ENCODE results near the gene AVL9. TPM values are rescaled to one million over a fixed set of nuclear protein-coding genes. Genes with fewer than 3 reads are reported as not detected.
"Not testable (repeated sequence)": the region's sequence is repeated elsewhere in the genome, so short reads cannot be mapped to it uniquely, and the experiment has no call there.

Gene AVL9
- total and polyA plus RNA-seq, 5 experiments from 2014 or later, result 10.4 to 45.3 (median 13.4) TPM

- Mint-ChIP-seq H3K9me3 (no peaks in the 10 kb centered on the region), H3K4me3 (no peak overlapping the region), H3K27me3 (peaks cover 0 to 3% (median 0%) of the 10 kb centered on the region in 5 donors), H3K27ac (no peak overlapping the region), H3K36me3 (no peaks in the 10 kb centered on the region), H3K4me1 (no peaks in the 10 kb centered on the region)
- no peak for DNase-seq
- no peak for ATAC-seq
- POLR2A ChIA-PET, result interaction anchor here (0.5 kb wide), 1 partner anchor 14 kb away, joined by 3 read pairs; no protein-coding TSS in a partner anchor
These were observed 21.3 kb upstream of the AVL9 start for GRCh38 chr7:32474008-32474407.

- DNase-seq (no peak), ATAC-seq (no peak)
- POLR2A ChIA-PET, result no interaction called here
- Mint-ChIP-seq H3K4me3 (no peak overlapping the region), H3K4me1 (peaks cover 6 to 19% (median 8%) of the 10 kb centered on the region in 4 donors), H3K27me3 (peaks cover 0 to 3% (median 0%) of the 10 kb centered on the region in 5 donors), H3K36me3 (no peaks in the 10 kb centered on the region), H3K27ac (peak overlapping the region in 1 of 10 donors; percentile 10), H3K9me3 (no peaks in the 10 kb centered on the region)
These were observed 18.3 kb upstream of the AVL9 start for GRCh38 chr7:32476816-32477648.

DNA sequence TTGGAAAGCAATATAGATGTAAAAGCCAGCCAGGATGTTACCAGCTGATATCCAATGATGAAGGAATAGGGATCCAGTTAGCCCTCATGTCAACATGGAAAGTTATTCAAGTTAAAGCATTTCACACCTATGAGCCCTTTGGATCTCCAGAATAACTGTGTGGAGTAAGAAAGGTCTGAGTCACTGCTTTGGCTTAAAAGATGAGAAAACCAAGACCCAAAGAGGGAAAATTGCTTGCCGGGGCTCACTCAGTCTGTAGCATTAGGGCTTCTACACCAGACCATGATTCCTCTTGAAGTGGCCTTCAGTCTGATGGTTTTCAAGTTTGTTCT lies 17.7 kb upstream of the AVL9 start:
- no peaks in the 10 kb centered on the region for H3K9me3 Mint-ChIP-seq
- POLR2A ChIA-PET, result no interaction called here
- H3K27ac Mint-ChIP-seq, result peak overlapping the region in 1 of 10 donors; percentile 10
- peaks cover 6 to 19% (median 8%) of the 10 kb centered on the region in 4 donors for H3K4me1 Mint-ChIP-seq
- H3K4me3 Mint-ChIP-seq, result no peak overlapping the region
- no peak for DNase-seq
- H3K27me3 Mint-ChIP-seq, result peaks cover 0 to 3% (median 0%) of the 10 kb centered on the region in 5 donors
- no peak for ATAC-seq
- H3K36me3 Mint-ChIP-seq, result no peaks in the 10 kb centered on the region

GRCh38 chr7:32479574-32480200 lies 15.6 kb upstream of the AVL9 start:
- ATAC-seq (no peak), DNase-seq (no peak)
- H3K36me3 Mint-ChIP-seq, result peaks cover 0 to 1% (median 0%) of the 10 kb centered on the region in 3 donors
- H3K27me3 Mint-ChIP-seq, result no peaks in the 10 kb centered on the region
- H3K27ac Mint-ChIP-seq, result peak overlapping the region in 1 of 10 donors; percentile 19
- no peaks in the 10 kb centered on the region for H3K9me3 Mint-ChIP-seq
- POLR2A ChIA-PET, result interaction anchor here (0.7 kb wide), 1 partner anchor 662 kb away, joined by 3 read pairs; no protein-coding TSS in a partner anchor
- peaks cover 6 to 19% (median 8%) of the 10 kb centered on the region in 4 donors for H3K4me1 Mint-ChIP-seq
- no peak overlapping the region for H3K4me3 Mint-ChIP-seq

- DNase-seq (no peak), ATAC-seq (peak in 1 of 2 donors; percentile 18)
- Mint-ChIP-seq H3K27me3 (no peaks in the 10 kb centered on the region), H3K36me3 (peaks cover 0 to 16% (median 0%) of the 10 kb centered on the region in 3 donors), H3K4me1 (peaks cover 6 to 19% (median 8%) of the 10 kb centered on the region in 4 donors), H3K27ac (peak overlapping the region in 4 of 10 donors; percentile 5 to 83 (median 43)), H3K9me3 (no peaks in the 10 kb centered on the region), H3K4me3 (no peak overlapping the region)
- POLR2A ChIA-PET, result no interaction called here
These were observed 14.1 kb upstream of the AVL9 start for GRCh38 chr7:32481176-32481575.

DNA sequence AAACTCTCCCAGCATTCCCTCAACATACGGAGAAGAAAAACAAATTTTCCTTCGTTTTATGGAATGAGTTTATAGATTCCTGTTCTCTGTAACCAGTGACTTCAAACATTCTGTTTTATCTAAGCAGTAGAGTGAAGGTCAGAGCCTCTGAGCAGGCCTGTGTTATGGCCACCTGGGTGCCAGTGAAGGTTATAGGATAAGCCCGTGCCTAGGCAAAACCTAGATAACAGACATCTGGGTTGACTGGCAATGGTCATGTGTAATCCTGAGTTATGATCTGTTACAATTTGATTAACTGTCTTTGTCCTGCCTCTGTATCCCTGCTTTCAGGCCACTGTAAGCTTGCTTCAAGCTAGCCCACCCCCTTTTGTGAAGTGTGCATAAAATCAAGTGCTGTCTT lies 13.4 kb upstream of the AVL9 start:
- Mint-ChIP-seq H3K27me3 (no peaks in the 10 kb centered on the region), H3K27ac (peak overlapping the region in 2 of 10 donors; percentile 1 to 46), H3K4me1 (peaks cover 6 to 19% (median 8%) of the 10 kb centered on the region in 4 donors), H3K9me3 (no peaks in the 10 kb centered on the region), H3K36me3 (peaks cover 0 to 22% (median 0%) of the 10 kb centered on the region in 3 donors), H3K4me3 (no peak overlapping the region)
- ATAC-seq (no peak), DNase-seq (no peak)
- POLR2A ChIA-PET, result no interaction called here

- H3K9me3 Mint-ChIP-seq, result no peaks in the 10 kb centered on the region
- H3K4me3 Mint-ChIP-seq, result peak overlapping the region; percentile 86 to 98 (median 92)
- POLR2A ChIA-PET, result interaction anchor here (0.9 to 1.3 kb wide), 4 partner anchors 399 to 617 kb away, joined by 3 to 5 read pairs (median 5); partner anchors contain the start of genes KBTBD2 and NT5C3A
- H3K4me1 Mint-ChIP-seq, result peaks cover under 1 to 35% (median 30%) of the 10 kb centered on the region in 4 donors
- no peaks in the 10 kb centered on the region for H3K27me3 Mint-ChIP-seq
- no peak for DNase-seq
- no peak for ATAC-seq
- peak overlapping the region; percentile 91 to 99 (median 98) for H3K27ac Mint-ChIP-seq
- peaks cover 0 to 37% (median 3%) of the 10 kb centered on the region in 3 donors for H3K36me3 Mint-ChIP-seq
These were observed 5.5 kb upstream of the AVL9 start for GRCh38 chr7:32489788-32490126.

DNA sequence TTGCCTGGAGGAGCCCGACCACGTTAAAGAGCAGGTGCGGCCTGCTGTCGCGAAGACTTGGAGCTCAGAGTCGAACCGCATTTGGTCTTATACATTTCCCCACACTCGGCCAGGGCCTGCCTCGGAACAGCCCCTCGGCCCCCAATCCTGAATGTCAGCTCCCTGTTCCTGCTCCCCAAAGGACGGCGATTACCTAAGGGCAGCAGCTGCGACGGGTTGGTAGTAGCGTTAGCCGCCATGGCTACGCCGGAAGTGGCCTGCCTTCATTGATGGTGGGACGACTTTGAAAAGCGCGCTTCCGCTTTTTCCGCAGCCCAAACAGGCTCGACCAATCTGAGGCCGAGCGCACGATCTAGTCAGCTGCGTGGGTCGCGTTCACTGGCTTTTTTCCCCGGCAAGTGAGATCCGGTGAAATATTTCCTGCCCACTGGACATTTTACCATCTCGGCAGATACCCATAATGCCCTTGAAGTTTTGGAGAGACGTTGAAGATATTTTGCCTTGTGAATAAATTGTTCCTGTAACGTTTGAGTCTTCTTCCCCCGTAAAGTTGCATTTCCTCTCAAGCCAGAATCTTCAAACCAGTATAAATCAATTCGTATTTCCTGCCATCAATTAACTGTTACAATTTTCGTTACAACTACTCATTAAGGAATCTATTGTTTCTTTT lies 5.0 kb upstream of the AVL9 start, which contains the start of gene LSM5:
TSS of gene LSM5 (minus strand) at position 254 of the 670 bp plus-strand sequence. CDS start at position 239, 15 bp downstream.
- no peaks in the 10 kb centered on the region for H3K27me3 Mint-ChIP-seq
- peak within 1 kb of the TSS; percentile 86 to 98 (median 92) for H3K4me3 Mint-ChIP-seq
- H3K4me1 Mint-ChIP-seq, result peaks cover 3 to 37% (median 32%) of the 10 kb centered on the region in 4 donors
- DNase-seq, result peak; percentile 75 to 93 (median 87)
- peak within 1 kb of the TSS; percentile 91 to 99 (median 98) for H3K27ac Mint-ChIP-seq
- H3K36me3 Mint-ChIP-seq, result peaks cover 0 to 32% (median 3%) of the 10 kb centered on the region in 3 donors
- no peaks in the 10 kb centered on the region for H3K9me3 Mint-ChIP-seq
- ATAC-seq, result peak; percentile 74
- POLR2A ChIA-PET, result interaction anchor here (0.9 to 1.5 kb wide), 6 partner anchors 26 to 1763 kb away, joined by 3 to 5 read pairs (median 4); partner anchors contain the start of genes KBTBD2 and NT5C3A

DNA sequence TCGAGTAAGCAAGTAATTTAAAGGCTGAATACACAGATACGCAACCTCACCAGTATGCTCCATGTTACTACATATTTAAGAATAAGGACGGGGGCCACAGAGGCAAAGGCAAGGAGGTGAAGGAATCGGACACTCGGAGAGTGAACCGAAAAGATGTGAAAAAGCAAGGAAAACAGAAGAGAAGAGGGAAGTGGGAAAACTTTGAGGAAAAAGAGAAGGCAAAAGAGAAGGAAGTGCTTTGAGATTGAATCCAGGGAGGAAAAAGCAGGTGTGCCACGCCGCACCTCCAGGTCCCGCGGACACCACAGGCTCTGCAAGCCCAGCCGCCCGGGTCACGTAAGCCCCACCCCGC lies 367 bp upstream of the AVL9 start:
- no peak for DNase-seq
- H3K4me3 Mint-ChIP-seq, result peak overlapping the region; percentile 91 to 99 (median 94)
- POLR2A ChIA-PET, result interaction anchor here (0.7 to 2.4 kb wide), 12 partner anchors 10 to 614 kb away, joined by 3 to 22 read pairs (median 5); partner anchors contain the start of genes KBTBD2 and RP9

DNA sequence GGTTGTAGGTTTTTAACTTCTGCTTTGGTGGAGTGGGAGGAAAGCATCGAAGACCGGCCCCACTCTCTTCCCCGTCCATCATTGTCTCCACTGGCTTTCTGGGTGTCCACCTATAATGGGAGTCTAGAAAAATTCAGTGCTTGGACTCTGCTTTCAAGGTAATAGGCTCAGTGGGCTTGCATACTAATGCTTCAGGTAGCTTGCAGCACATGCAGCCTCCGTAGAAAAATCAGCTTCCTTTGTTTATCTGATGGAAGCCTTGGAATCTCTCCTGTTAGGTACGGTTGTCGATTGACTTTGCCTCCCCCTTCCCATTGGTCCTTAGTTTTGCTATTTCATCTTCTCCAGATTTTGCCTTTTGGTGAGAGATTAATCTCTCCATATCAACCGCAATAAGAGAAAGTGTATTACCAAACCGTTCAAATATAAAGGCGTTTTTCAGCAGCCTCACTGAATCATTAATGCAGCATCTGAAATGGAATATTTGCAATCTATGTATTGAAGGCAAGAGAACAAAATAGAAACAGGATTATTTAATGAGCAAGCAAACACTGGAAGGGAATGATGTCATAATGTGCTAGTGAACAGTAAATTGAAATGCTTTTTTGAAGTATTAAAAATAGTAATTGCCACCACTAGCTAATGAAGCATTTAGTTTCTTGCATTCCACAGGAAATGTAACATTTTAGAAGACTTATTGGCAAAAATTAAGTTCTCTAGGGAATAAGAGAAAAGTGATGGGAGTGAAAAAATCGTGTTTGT lies 944 bp downstream of the AVL9 start:
- no peaks in the 10 kb centered on the region for H3K27me3 Mint-ChIP-seq
- peak overlapping the region; percentile 92 to 99 (median 98) for H3K27ac Mint-ChIP-seq
- H3K9me3 Mint-ChIP-seq, result no peaks in the 10 kb centered on the region
- POLR2A ChIA-PET, result interaction anchor here (0.5 to 2.4 kb wide), 17 partner anchors 8 to 1901 kb away, joined by 3 to 22 read pairs (median 5); partner anchors contain the start of genes GARS1, KBTBD2 and RP9
- DNase-seq (no peak), ATAC-seq (peak in 1 of 2 donors; percentile 1)
- H3K4me3 Mint-ChIP-seq, result peak overlapping the region; percentile 88 to 98 (median 94)
- H3K36me3 Mint-ChIP-seq, result peaks cover 0 to 19% (median 10%) of the 10 kb centered on the region in 3 donors
- H3K4me1 Mint-ChIP-seq, result peaks cover 14 to 63% (median 43%) of the 10 kb centered on the region in 4 donors

More for the DNA sequence above, 367 bp upstream of the AVL9 start:
- Mint-ChIP-seq H3K36me3 (peaks cover 0 to 14% (median 4%) of the 10 kb centered on the region in 3 donors), H3K4me1 (peaks cover 7 to 60% (median 37%) of the 10 kb centered on the region in 4 donors), H3K27me3 (no peaks in the 10 kb centered on the region), H3K9me3 (no peaks in the 10 kb centered on the region), H3K27ac (peak overlapping the region; percentile 87 to 99 (median 96))
- ATAC-seq, result no peak

DNA sequence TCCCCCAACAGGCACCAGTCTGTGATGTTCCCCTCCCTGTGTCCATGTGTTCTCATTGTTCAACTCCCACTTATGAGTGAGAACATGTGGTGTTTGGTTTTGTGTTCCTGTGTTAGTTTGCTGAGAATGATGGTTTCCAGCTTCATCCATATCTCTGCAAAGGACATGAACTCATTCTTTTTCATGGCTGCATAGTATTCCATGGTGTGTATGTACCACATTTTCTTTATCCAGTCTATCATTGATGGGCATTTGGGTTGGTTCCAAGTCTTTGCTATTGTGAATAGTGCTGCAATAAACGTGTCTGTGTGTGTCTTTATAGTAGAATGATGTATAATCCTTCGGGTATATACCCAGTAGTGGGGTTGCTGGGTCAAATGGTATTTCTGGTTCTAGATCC lies 4.5 kb downstream of the AVL9 start:
- Mint-ChIP-seq H3K4me1 (peaks cover 25 to 78% (median 58%) of the 10 kb centered on the region in 4 donors), H3K27ac (peak overlapping the region in 8 of 10 donors; percentile 10 to 86 (median 44)), H3K36me3 (peaks cover 0 to 20% (median 10%) of the 10 kb centered on the region in 3 donors), H3K4me3 (peak overlapping the region in 9 of 10 donors; percentile 12 to 52 (median 39))
- ATAC-seq, POLR2A ChIA-PET, H3K27me3 Mint-ChIP-seq, H3K9me3 Mint-ChIP-seq, DNase-seq: not testable (repeated sequence)
